ENCODE results near the gene RHBDF1.
"Not testable (repeated sequence)": the region's sequence is repeated elsewhere in the genome, so short reads cannot be mapped to it uniquely, and the experiment has no call there.

RHBDF1 gene

GRCh38 chr16:35678-36305 is 36.6 kb downstream of the RHBDF1 start:
- DNase-seq = no peak

- no peak for DNase-seq
These were observed 37.3 kb downstream of the RHBDF1 start for GRCh38 chr16:35011-35677.

- DNase-seq = no peak
These were observed 37.8 kb downstream of the RHBDF1 start for GRCh38 chr16:34648-34987.

GRCh38 chr16:33877-34647 is 38.4 kb downstream of the RHBDF1 start:
- DNase-seq = no peak

GRCh38 chr16:33154-33876 is 39.1 kb downstream of the RHBDF1 start:
- DNase-seq = not testable (repeated sequence)

- DNase-seq = not testable (repeated sequence)
These were observed 41.8 kb downstream of the RHBDF1 start for GRCh38 chr16:30627-31026.

GRCh38 chr16:25926-26348 is 46.5 kb downstream of the RHBDF1 start:
- not testable (repeated sequence) for DNase-seq

GRCh38 chr16:24151-24550 is 48.3 kb downstream of the RHBDF1 start:
- not testable (repeated sequence) for DNase-seq

- not testable (repeated sequence) for DNase-seq
These were observed 51.5 kb downstream of the RHBDF1 start for GRCh38 chr16:20886-21285.

GRCh38 chr16:17062-17765 is 55.2 kb downstream of the RHBDF1 start:
- not testable (repeated sequence) for DNase-seq

- DNase-seq = not testable (repeated sequence)
These were observed 61.7 kb downstream of the RHBDF1 start for GRCh38 chr16:10772-11171.

GRCh38 chr16:9903-10665 is 62.3 kb downstream of the RHBDF1 start:
- no peak for DNase-seq

Data from CD4-positive, alpha-beta T cell treated with Interleukin-6 for 4 hours (primary cell).